CD14-positive monocyte (primary cell): ENCODE data around the gene KIF2A. TPM values are rescaled to one million over a fixed set of nuclear protein-coding genes. Genes with fewer than 3 reads are reported as not detected.

ENCODE experiments used
- DNase-seq, 3 donors: peaks; one replicate each; pipeline ENCODE4 v3.0.0-alpha.2; 2011 to 2022
- H2AFZ ChIP-seq: 2 replicates; pipeline ENCODE4 v1.6.0; 2012; ENCODE audit warnings: mild to moderate bottlenecking, low read depth, low read length, inconsistent platforms; ENCODE audit not compliant: insufficient read depth, poor library complexity, severe bottlenecking
- H3K27ac ChIP-seq, 2 donors: 1 replicate in 1 of 2; 2 replicates in 1 of 2; pipeline ENCODE4 v1.5.1; 2012 to 2013; ENCODE audit warnings: low read length in 2 of 2, control low read depth in 1 of 2, inconsistent platforms in 1 of 2, low read depth in 1 of 2, mild to moderate bottlenecking in 1 of 2
- H3K27me3 ChIP-seq, 2 donors: one replicate each; pipeline versions ENCODE4 v1.6.0 to v1.6.1; 2011 to 2013; ENCODE audit warnings: low read length in 2 of 2; ENCODE audit not compliant: control insufficient read depth in 2 of 2, insufficient read depth in 2 of 2
- H3K36me3 ChIP-seq, 2 donors: replicated peaks in 1 of 2; 1 replicate in 1 of 2; 2 replicates in 1 of 2; pipeline versions ENCODE4 v1.5.1 to v1.6.1; 2012 to 2013; ENCODE audit warnings: low read length in 2 of 2, control low read depth in 1 of 2, inconsistent platforms in 1 of 2, mild to moderate bottlenecking in 1 of 2; ENCODE audit not compliant: insufficient read depth in 2 of 2, control insufficient read depth in 1 of 2
- H3K4me1 ChIP-seq, 2 donors: 1 replicate in 1 of 2; 2 replicates in 1 of 2; pipeline versions ENCODE4 v1.5.1 to v1.6.1; 2012 to 2013; ENCODE audit warnings: low read length in 2 of 2, control low read depth in 1 of 2, inconsistent platforms in 1 of 2, mild to moderate bottlenecking in 1 of 2, moderate library complexity in 1 of 2; ENCODE audit not compliant: insufficient read depth in 2 of 2, control insufficient read depth in 1 of 2
- H3K4me2 ChIP-seq: replicated peaks from 2 replicates; pipeline ENCODE3; 2012; ENCODE audit warnings: low read length, moderate library complexity, mild to moderate bottlenecking; ENCODE audit not compliant: poor library complexity, severe bottlenecking; ENCODE audit errors: extremely low read depth
- H3K4me3 ChIP-seq, 3 experiments: fragments of 200-600 bp in 1 of 3; sonication (generic) in 1 of 3; replicated peaks in 1 of 3; 1 replicate in 2 of 3; 2 replicates in 1 of 3; pipeline ENCODE4 v1.5.1; 2011 to 2013; ENCODE audit warnings: low read length in 3 of 3, mild to moderate bottlenecking in 3 of 3, control low read depth in 2 of 3, low read depth in 2 of 3, inconsistent platforms in 1 of 3, moderate library complexity in 1 of 3
- H3K79me2 ChIP-seq: 2 replicates; pipeline ENCODE4 v1.6.0; 2012; ENCODE audit warnings: mild to moderate bottlenecking, control low read depth, inconsistent platforms, low read length, moderate library complexity; ENCODE audit not compliant: insufficient read depth
- H3K9ac ChIP-seq: 2 replicates; pipeline ENCODE4 v1.6.0; 2017; ENCODE audit warnings: low read length, mild to moderate bottlenecking; ENCODE audit not compliant: insufficient read depth, poor library complexity, severe bottlenecking
- H3K9me3 ChIP-seq, 2 donors: replicated peaks in 1 of 2; 1 replicate in 1 of 2; 2 replicates in 1 of 2; pipeline versions ENCODE4 v1.5.1 to v1.6.1; 2012 to 2013; ENCODE audit warnings: low read length in 2 of 2, control low read depth in 1 of 2; ENCODE audit not compliant: control insufficient read depth in 1 of 2, insufficient read depth in 1 of 2
- H4K20me1 ChIP-seq: 2 replicates; pipeline ENCODE4 v1.6.0; 2012; ENCODE audit warnings: mild to moderate bottlenecking, low read length, control low read depth, moderate library complexity; ENCODE audit not compliant: insufficient read depth
- H3K27ac Mint-ChIP-seq, 7 donors: one replicate each; pipeline ENCODE4 v1.8.0; 2020; ENCODE audit warnings: mild to moderate bottlenecking in 7 of 7, mixed read lengths in 7 of 7, moderate library complexity in 6 of 7, inconsistent platforms in 2 of 7
- H3K27me3 Mint-ChIP-seq, 3 donors: one replicate each; pipeline ENCODE4 v1.8.0; 2021 to 2022; ENCODE audit warnings: low read depth in 3 of 3, mild to moderate bottlenecking in 3 of 3, mixed read lengths in 3 of 3, moderate library complexity in 3 of 3, inconsistent platforms in 1 of 3
- H3K36me3 Mint-ChIP-seq, 2 donors: one replicate each; pipeline ENCODE4 v1.8.0; 2020; ENCODE audit warnings: mixed read lengths in 2 of 2, inconsistent platforms in 1 of 2, mild to moderate bottlenecking in 1 of 2
- H3K4me1 Mint-ChIP-seq: one replicate; pipeline ENCODE4 v1.8.0; 2020; ENCODE audit warnings: mild to moderate bottlenecking, mixed read lengths
- H3K4me3 Mint-ChIP-seq, 2 donors: one replicate each; pipeline ENCODE4 v1.8.0; 2020; ENCODE audit warnings: mild to moderate bottlenecking in 2 of 2, mixed read lengths in 2 of 2, moderate library complexity in 1 of 2
- H3K9me3 Mint-ChIP-seq, 7 donors: one replicate each; pipeline ENCODE4 v1.8.0; 2020 to 2022; ENCODE audit warnings: mixed read lengths in 7 of 7, mild to moderate bottlenecking in 6 of 7, moderate library complexity in 6 of 7, inconsistent platforms in 2 of 7
- WGBS: methylation state at CpG from one replicate; pipeline ENCODE4 v1.1.5; 2013; ENCODE audit warnings: missing lambda C conversion rate; ENCODE audit not compliant: insufficient coverage; 5-methylcytosine and 5-hydroxymethylcytosine counted together
- intact Hi-C, 2 donors: fragments of 100-400 bp; cut with micrococcal nuclease; formaldehyde crosslinking; loops; one replicate each; pipeline versions ENCODE4 v1.15.0 to v1.15.1; 2023
- polyA plus RNA-seq, 3 donors: library from polyadenylated mRNA; depleted of rRNA in 1 of 3; unstranded in 2 of 3; stranded (reverse) in 1 of 3; fragments of 300-500 nt in 2 of 3; fragments of >200 nt in 1 of 3; fragmentation: Illumina TruSeq in 2 of 3; gene quantifications; 1 replicate in 2 of 3; 2 replicates in 1 of 3; pipeline ENCODE4 v1.2.3, GENCODE V29; 2012 to 2021
- TF ChIP-seq, protein P1 (sequence below): fragments of 200-600 bp; IDR thresholded peaks from one replicate; pipeline ENCODE4 v1.8.0; 2022; ENCODE audit warnings: antibody characterized with exemption, mild to moderate bottlenecking

KIF2A gene
- polyA plus RNA-seq, 3 donors = 9.7 to 24.6 (median 21.7) TPM

DNA sequence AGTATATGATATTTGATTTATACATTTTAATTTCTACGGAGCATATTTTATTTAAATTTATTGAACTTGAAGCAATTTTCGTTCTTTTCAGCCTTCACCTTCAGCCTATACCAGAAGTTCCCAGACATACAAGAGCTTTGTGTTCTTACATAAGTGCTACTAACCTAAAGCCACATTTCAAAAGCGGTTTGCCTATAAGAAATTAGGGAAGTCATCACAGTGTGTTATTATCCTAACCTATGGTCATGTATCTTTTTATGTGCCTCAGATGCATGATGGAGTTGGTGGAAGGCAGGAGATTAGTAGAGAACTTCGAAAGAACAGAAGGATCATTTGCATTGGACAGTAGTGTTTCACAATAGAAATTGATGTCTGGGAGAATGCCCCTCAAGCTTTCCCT, 3.1 kb downstream of the KIF2A start:
- Histone ChIP-seq H3K9me3 (no peaks in the 10 kb centered on the region), H3K4me3 (no peak overlapping the region), H3K27ac (peak overlapping the region in 1 of 2 donors; percentile 42), H3K27me3 (no peaks in the 10 kb centered on the region), H3K4me1 (peaks cover 16 to 21% of the 10 kb centered on the region in 2 donors), H3K9ac (no peak overlapping the region), H3K4me2 (no peak overlapping the region), H3K36me3 (no peaks in the 10 kb centered on the region), H4K20me1 (peaks cover 18% of the 10 kb centered on the region), H2AFZ (no peak overlapping the region), H3K79me2 (peaks cover 78% of the 10 kb centered on the region)
- Mint-ChIP-seq H3K9me3 (no peaks in the 10 kb centered on the region), H3K4me1 (peaks cover 44% of the 10 kb centered on the region), H3K27me3 (peaks cover 0 to 4% (median 4%) of the 10 kb centered on the region in 3 donors), H3K4me3 (no peak overlapping the region), H3K36me3 (peaks cover 0 to 5% of the 10 kb centered on the region in 2 donors), H3K27ac (peak overlapping the region in 1 of 7 donors; percentile 74)
- TF ChIP-seq, protein P1, sequence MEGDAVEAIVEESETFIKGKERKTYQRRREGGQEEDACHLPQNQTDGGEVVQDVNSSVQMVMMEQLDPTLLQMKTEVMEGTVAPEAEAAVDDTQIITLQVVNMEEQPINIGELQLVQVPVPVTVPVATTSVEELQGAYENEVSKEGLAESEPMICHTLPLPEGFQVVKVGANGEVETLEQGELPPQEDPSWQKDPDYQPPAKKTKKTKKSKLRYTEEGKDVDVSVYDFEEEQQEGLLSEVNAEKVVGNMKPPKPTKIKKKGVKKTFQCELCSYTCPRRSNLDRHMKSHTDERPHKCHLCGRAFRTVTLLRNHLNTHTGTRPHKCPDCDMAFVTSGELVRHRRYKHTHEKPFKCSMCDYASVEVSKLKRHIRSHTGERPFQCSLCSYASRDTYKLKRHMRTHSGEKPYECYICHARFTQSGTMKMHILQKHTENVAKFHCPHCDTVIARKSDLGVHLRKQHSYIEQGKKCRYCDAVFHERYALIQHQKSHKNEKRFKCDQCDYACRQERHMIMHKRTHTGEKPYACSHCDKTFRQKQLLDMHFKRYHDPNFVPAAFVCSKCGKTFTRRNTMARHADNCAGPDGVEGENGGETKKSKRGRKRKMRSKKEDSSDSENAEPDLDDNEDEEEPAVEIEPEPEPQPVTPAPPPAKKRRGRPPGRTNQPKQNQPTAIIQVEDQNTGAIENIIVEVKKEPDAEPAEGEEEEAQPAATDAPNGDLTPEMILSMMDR = no peak
- WGBS = no CpG with 5 or more reads among the region's 4 CpGs
- intact Hi-C loops = loop anchor here (10.0 kb wide), 3 partner anchors 46 to 96 kb away; partner anchors contain the start of gene DIMT1 (in 2 of the 2)
- no peak for DNase-seq

DNA sequence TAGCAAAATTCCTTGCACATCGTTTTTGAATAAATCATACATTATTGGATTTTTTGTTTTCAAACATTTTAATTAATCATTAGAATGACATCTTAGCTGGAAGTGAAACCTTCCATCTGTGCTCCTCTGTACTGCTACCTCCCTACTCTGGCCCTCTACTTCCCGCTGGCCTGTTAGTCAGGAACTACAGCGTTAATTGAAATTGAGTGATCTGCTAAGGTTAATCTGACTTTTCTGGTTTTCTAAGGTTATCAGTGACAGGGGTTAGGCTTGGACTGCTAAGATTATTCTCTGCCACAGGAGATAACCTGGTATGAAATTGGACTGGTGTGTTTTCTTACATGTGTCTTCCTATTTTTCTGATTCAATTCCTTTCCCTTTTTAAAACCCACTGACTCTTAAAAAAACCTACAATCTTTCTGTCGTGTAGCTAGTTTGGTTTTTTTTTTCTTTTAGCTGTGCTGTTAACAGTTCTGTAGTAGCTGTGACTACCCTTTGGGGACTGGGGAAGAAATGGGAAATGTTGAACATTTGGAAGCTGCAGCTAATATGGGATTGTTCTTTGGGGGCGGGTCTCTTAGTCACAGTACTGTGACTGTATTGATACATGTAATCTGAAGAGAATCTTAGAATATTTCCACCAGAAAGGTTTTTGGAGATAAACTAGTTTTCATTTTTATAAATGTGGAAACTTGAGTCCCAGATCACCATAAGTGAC, 4.6 kb downstream of the KIF2A start:
- H3K9me3 Mint-ChIP-seq = no peaks in the 10 kb centered on the region
- Histone ChIP-seq H3K4me1 (peaks cover 11 to 16% of the 10 kb centered on the region in 2 donors), H3K9ac (no peak overlapping the region), H2AFZ (no peak overlapping the region), H3K79me2 (peaks cover 93% of the 10 kb centered on the region), H3K27me3 (no peaks in the 10 kb centered on the region), H3K36me3 (no peaks in the 10 kb centered on the region), H3K27ac (peak overlapping the region in 1 of 2 donors; percentile 47), H3K4me2 (no peak overlapping the region), H4K20me1 (peaks cover 23% of the 10 kb centered on the region), H3K9me3 (no peaks in the 10 kb centered on the region), H3K4me3 (no peak overlapping the region)
- WGBS = no CpG with 5 or more reads among the region's 5 CpGs
- intact Hi-C loops = no loop called here
- peaks cover 0 to 11% of the 10 kb centered on the region in 2 donors for H3K36me3 Mint-ChIP-seq
- H3K27me3 Mint-ChIP-seq = peaks cover 0 to 4% (median 2%) of the 10 kb centered on the region in 3 donors
- peaks cover 44% of the 10 kb centered on the region for H3K4me1 Mint-ChIP-seq
- no peak for DNase-seq
- no peak overlapping the region for H3K4me3 Mint-ChIP-seq
- TF ChIP-seq, protein P1 = no peak
- H3K27ac Mint-ChIP-seq = peak overlapping the region in 4 of 7 donors; percentile 0 to 58 (median 40)
